Hematopoietic multipotent progenitor cell treated with erythropoietin and hydrocortisone succinate and interleukin-3 and kit ligand, for 8 days (in vitro differentiated cells): ENCODE data around the gene SEPTIN11.

Source experiments
- DNase-seq: peaks from one replicate; pipeline ENCODE4 v3.0.0-alpha.2; 2015

SEPTIN11 gene

GRCh38 chr4:76949276-76950051 lies at the start of gene SEPTIN11:
Gene SEPTIN11 (plus strand): TSS chr4:76949752. CDS start chr4:76949904, 152 bp downstream.
- peak; percentile 92 for DNase-seq

- DNase-seq, result no peak
Measured at GRCh38 chr4:76902233-76902890, 47.2 kb upstream of the SEPTIN11 start.

GRCh38 chr4:76904646-76905190 lies 44.8 kb upstream of the SEPTIN11 start:
- DNase-seq, result no peak

- no peak for DNase-seq
Measured at GRCh38 chr4:76905521-76905920, 44.0 kb upstream of the SEPTIN11 start.

GRCh38 chr4:76909711-76910110 lies 39.8 kb upstream of the SEPTIN11 start:
- DNase-seq, result no peak

DNA sequence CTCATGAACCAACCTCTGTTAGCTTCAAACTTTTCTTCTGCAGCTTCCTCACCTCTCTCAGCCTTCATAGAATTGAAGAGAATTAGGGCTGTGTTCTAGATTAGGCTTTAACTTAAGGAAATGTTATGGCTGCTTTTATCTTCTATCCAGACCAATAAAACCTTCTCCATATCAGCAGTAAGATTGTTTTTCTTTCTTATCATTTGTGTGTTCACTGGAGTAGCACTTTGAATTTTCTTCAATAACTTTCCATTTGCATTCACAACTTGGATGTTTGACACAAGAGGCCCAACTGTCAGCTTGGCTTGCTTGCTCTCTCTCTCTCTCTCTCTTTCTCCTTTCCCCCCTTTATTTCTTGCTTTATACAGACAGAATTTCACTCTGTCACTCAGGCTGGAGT lies 28.8 kb upstream of the SEPTIN11 start:
- no peak for DNase-seq

DNA sequence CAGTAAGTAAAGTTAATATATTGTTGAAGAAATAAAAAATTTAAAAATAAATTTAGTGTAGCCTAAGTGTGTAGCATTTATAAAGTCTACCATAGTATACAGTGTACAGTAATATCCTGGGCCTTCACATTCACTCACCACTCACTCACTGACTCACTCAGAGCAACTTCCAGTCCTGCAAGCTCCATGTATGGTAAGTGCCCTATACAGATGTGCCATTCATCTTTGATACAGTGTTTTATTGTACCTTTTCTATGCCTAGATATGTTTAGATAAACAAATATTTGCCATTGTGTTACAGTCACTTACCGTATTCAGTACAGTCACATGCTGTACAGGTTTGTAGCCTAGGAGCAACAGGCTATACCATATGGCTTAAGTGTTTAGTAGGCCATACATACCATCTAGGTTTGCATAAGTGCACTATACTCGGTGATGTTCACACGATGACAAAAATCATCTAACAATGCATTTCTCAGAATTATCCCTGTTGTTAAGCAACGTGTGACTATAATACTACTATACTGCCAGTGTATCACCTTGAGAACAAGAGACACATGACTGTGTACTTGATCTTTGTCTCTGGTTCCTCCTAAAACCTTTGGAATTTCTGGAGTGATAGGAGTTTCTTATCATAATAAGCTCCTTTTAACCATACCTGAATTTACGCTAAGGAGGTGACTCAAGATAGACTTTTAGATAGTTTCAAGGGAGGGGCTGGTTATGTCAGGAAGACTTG lies 25.8 kb upstream of the SEPTIN11 start:
- no peak for DNase-seq

DNA sequence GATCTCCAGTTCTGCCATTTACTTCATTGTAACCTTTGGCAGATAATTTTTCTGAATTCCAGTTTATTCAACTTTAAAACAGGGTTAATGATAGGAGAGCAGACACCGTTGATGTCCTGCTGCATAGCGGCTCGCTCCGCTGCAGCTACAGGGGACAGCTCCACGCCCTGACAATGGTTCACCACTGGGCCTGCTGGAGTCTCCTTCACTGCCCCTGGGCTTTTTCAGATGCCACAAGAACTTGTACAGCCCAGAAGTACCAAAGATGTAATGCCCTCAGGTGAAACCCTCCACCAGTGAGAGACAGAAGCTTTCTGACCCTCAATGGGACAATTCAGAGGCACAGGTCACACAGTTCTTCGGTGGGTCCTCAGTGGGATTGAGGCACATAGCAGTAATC lies 22.7 kb upstream of the SEPTIN11 start:
- no peak for DNase-seq

- DNase-seq, result no peak
Measured at GRCh38 chr4:76930685-76931084, 18.9 kb upstream of the SEPTIN11 start.

DNA sequence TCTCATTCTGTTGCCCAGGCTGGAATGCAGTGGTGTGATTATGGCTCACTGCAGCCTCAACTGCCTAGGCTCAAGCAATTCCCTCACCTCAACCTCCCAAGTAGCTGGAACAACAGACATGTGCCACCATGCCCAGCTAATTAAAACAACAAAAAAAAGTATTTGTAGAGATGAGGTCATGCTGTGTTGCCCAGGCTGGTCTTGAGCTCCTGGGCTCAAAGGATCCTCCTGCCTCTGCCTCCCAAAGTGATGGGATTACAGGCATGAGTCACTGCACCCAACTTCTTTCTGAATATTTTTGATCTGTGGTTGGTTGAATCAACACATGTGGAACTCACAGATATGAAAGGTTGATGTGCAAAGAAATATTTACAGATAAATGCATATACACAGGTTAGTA lies 18.5 kb upstream of the SEPTIN11 start:
- no peak for DNase-seq

GRCh38 chr4:76931576-76932276 lies 17.8 kb upstream of the SEPTIN11 start:
- DNase-seq, result no peak

DNA sequence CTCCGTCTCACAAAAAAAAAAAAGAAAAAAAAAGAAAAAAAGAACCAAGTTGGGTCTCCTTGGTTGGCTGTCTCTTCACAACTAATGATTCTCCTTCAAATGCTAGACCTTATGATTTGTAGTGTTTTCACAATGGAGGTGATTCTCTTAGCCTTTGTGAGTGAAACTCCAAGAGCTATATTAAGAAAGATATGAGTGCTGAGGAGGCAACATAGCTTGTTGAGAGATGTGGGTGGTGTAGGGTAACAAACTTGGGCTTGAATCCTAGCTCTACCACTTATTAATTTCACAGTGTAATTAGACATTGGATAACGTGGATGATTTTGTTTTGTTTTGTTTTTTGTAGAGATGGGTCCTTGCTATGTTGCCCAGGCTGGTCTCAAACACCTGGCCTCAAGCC lies 10.4 kb upstream of the SEPTIN11 start:
- no peak for DNase-seq

- peak; percentile 64 for DNase-seq
Measured at GRCh38 chr4:76943129-76943620, 6.4 kb upstream of the SEPTIN11 start.

DNA sequence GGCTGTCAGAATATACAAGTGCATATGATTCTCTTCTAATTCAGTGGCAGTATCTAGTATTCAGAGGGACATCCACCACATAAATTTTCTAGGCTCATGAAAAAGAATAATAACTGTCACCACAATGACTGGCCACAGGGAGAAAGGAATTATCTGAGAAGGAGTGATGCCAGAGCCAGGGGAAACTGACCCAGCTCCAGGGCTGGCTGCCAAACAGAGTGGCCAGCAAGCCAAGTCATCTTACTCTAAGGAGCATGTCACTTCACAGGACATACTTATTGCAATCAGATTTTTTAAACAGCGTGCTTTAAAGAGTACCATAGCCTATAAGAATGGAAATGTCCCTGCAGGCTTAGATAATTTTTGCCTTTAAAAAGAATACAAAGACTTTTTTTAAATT lies 5.8 kb upstream of the SEPTIN11 start:
- DNase-seq, result no peak

DNA sequence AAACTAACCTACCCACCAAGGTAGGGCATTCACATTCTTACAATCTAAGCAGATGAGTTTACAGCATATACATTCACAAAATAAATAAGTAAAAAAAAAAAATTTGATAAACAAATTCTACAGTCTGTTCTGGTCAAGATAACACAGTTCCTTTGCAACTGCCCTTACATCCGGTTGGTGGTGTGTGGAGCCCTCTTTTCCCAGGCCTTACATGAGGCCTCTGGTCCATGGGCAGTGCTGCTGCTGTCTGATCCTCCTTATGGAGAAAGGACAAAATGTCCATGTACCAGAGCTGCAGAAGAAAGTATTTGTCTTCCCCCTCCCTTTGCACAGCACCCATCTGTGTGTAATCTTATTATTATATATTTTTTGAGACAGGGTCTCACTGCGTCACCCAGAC lies 2.2 kb upstream of the SEPTIN11 start:
- peak; percentile 74 for DNase-seq

- peak; percentile 90 for DNase-seq
Measured at GRCh38 chr4:76948443-76949275, 893 bp upstream of the SEPTIN11 start.

DNA sequence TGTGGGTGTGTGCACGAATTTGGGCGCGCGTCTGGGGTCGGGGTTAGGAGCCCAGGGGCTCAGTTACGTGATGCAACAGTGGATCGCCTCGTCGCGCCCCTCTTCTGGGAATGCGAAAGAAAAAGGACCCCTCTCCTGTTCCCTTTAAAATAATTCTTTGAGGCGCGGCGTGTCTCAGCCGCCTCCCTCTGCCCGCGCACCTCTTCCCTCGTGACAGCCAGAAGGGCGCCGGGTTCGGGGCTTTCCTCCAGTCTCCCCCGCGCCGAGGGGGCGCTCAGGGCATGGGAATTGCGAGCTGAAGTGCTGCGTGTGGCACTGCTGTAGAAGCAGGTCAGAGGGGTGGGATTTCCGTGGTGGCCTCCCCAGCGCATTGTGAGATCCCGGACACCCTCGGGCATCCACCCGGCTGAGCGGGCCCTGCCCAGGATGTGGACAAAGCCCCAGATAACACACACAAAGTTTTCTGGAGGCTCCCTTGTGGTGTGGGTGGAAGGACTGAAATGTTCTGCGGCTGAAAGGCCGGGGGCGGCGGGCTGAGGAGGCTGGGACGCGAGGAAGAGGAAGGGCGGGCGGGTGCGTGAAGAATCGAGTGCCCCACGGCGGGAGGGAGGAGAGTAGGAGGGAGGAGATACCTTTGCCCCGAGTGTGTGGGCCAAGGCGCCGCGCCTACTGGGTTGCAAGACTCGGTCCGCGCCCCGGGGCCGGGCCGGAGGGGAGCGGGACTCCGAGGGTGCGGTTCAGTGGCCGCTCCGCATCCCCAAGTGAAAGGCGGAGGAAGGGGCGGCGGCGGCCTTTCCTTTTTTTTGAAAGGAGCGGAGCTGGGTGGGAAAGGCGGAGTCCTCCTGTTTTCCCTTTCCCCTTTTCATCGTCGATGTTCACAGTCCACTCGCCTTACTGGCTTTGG lies 752 bp downstream of the SEPTIN11 start:
- peak; percentile 65 for DNase-seq

DNA sequence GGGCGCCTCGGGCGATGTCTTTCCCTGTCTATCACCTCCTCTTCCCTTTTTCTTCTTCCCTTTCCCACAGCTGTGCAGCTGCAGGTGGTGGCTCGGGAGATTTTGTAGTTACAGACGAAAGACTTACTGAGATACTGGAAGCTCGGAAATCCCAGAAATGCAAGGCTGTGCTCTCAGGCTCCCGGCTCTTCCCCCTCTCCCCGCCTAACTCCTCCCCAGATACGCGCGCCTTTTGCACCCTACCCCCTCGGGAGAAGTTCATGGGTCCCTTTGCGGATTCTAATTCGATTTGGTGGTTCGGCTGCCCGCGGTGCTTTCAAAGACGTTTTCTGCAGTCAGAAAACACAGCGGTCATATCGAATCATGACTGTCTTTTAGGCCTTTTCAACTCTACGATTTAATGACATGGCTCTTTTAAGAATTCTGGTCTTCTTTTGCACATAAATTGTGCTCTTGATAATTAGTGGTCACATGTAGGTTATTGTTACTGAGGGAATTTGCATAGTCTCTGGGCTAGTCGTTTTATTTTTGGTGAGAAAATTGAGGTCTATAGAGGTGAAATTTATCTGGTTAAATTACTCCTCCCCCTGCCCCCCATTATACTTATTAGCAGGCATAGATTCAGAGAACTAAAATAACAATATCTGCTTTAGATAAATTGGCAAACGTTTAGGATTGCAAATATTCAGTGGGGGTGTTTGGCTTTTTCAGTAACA lies 1.6 kb downstream of the SEPTIN11 start:
- peak; percentile 17 for DNase-seq

- no peak for DNase-seq
Measured at GRCh38 chr4:76951672-76952010, 2.1 kb downstream of the SEPTIN11 start.

DNA sequence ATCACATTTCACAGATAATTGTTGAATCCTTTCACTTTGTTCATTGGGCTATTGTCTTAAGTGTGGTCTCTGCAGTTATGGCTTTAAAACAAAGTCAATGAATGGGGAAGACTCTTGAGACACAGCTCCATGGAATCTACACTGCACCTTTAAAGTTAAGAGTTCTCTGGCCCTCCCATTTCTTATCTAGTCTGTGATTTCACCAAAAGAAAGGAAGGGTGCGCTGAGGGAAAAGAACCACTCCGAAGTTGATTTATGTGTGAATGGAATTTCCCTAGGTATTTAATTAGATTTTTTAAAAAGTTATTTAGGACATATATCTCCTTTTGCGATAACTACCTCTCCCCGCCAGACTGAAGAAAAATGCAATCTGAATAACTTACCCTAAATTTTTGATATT lies 2.5 kb downstream of the SEPTIN11 start:
- DNase-seq, result no peak
